IMR-90 (cell line): Measurements from ENCODE around the gene TMCC1. TPM values are rescaled to one million over a fixed set of nuclear protein-coding genes. Genes with fewer than 3 reads are reported as not detected.

ENCODE experiments used
- ATAC-seq: fragments of 200-7000 bp; cut with Tn5 transposase; 2 replicates; pipeline ENCODE4 v1.9.1; 2020; ENCODE audit warnings: low read depth, mild to moderate bottlenecking, moderate library complexity
- BruUV-seq: library from RNA; stranded (reverse); fragments of 400-500 nt; replicated peaks from 2 replicates; lab custom pipeline; 2021; lab: Mats Ljungman, UMichigan
- CTCF ChIA-PET: fragments of 300-600 bp; formaldehyde crosslinking; extraction: SDS; loops from one replicate; lab custom pipeline; 2021; ENCODE audit warnings: antibody characterized with exemption; lab: Yijun Ruan, JAX
- POLR2A ChIA-PET: fragments of 300-600 bp; sonication (Branson Sonifier 250); formaldehyde crosslinking; loops from one replicate; lab custom pipeline; 2022; ENCODE audit warnings: antibody characterized with exemption; ENCODE audit not compliant: unreplicated experiment; lab: Charles Lee
- DNase-seq: peaks from one replicate; pipeline ENCODE4 v3.0.0; 2013
- H2AFZ ChIP-seq: replicated peaks from 2 replicates; pipeline ENCODE3; 2013; ENCODE audit warnings: low read length, mild to moderate bottlenecking; ENCODE audit not compliant: poor library complexity
- H2AK5ac ChIP-seq: 2 replicates; pipeline ENCODE4 v1.6.1; 2013; ENCODE audit warnings: low read depth, low read length, inconsistent platforms
- H2AK9ac ChIP-seq: replicated peaks from 2 replicates; pipeline ENCODE3; 2013; ENCODE audit warnings: mild to moderate bottlenecking, low read depth, low read length, moderate library complexity; ENCODE audit not compliant: poor library complexity
- H2BK120ac ChIP-seq: 2 replicates; pipeline ENCODE4 v1.6.1; 2013; ENCODE audit warnings: low read depth, low read length, inconsistent platforms
- H2BK15ac ChIP-seq: 3 replicates; pipeline ENCODE4 v1.6.1; 2013; ENCODE audit warnings: low read depth, low read length, inconsistent platforms
- H2BK20ac ChIP-seq: 2 replicates; pipeline ENCODE4 v1.6.1; 2013; ENCODE audit warnings: low read depth, mild to moderate bottlenecking, inconsistent platforms, low read length, moderate library complexity
- H2BK5ac ChIP-seq: 2 replicates; pipeline ENCODE4 v1.6.1; 2013; ENCODE audit warnings: mild to moderate bottlenecking, low read depth, low read length, inconsistent platforms; ENCODE audit not compliant: poor library complexity, severe bottlenecking
- H3K14ac ChIP-seq: replicated peaks from 2 replicates; pipeline ENCODE4 v1.6.1; 2013; ENCODE audit warnings: low read depth, low read length, inconsistent platforms
- H3K18ac ChIP-seq: 2 replicates; pipeline ENCODE4 v1.6.1; 2013; ENCODE audit warnings: low read depth, low read length, control low read depth
- H3K23ac ChIP-seq: 2 replicates; pipeline ENCODE4 v1.6.1; 2013; ENCODE audit warnings: low read depth, low read length, inconsistent platforms
- H3K27ac ChIP-seq: 2 replicates; pipeline ENCODE4 v1.5.1; 2013; ENCODE audit warnings: mild to moderate bottlenecking, control low read depth, low read length; ENCODE audit not compliant: insufficient read depth
- H3K27me3 ChIP-seq: 2 replicates; pipeline ENCODE4 v1.6.1; 2013; ENCODE audit warnings: low read length; ENCODE audit not compliant: control insufficient read depth, insufficient read depth
- H3K36me3 ChIP-seq: 2 replicates; pipeline ENCODE4 v1.6.1; 2013; ENCODE audit warnings: low read length, mixed read lengths; ENCODE audit not compliant: control insufficient read depth, insufficient read depth
- H3K4ac ChIP-seq: 2 replicates; pipeline ENCODE4 v1.6.1; 2013; ENCODE audit warnings: low read depth, low read length, inconsistent platforms
- H3K4me1 ChIP-seq: 2 replicates; pipeline ENCODE4 v1.6.1; 2013; ENCODE audit warnings: low read length, mixed read lengths; ENCODE audit not compliant: control insufficient read depth, insufficient read depth
- H3K4me2 ChIP-seq: 2 replicates; pipeline ENCODE4 v1.6.1; 2013; ENCODE audit warnings: low read depth, mild to moderate bottlenecking, control low read depth, low read length, moderate library complexity
- H3K4me3 ChIP-seq: 2 replicates; pipeline ENCODE4 v1.5.1; 2013; ENCODE audit warnings: low read depth, mild to moderate bottlenecking, control low read depth, low read length, moderate library complexity; ENCODE audit not compliant: insufficient read depth
- H3K56ac ChIP-seq: 2 replicates; pipeline ENCODE4 v1.6.1; 2013; ENCODE audit warnings: low read length, inconsistent platforms; ENCODE audit not compliant: insufficient read depth; ENCODE audit errors: extremely low read depth
- H3K79me1 ChIP-seq, 2 experiments: 2 replicates each; pipeline ENCODE4 v1.6.1; 2013; ENCODE audit warnings: low read length in 2 of 2, inconsistent platforms in 1 of 2, low read depth in 1 of 2
- H3K9ac ChIP-seq: 2 replicates; pipeline ENCODE4 v1.6.1; 2013; ENCODE audit warnings: low read depth, low read length, control low read depth
- H3K9me1 ChIP-seq: 2 replicates; pipeline ENCODE4 v1.6.1; 2013; ENCODE audit warnings: low read length, inconsistent platforms; ENCODE audit not compliant: insufficient read depth
- H3K9me3 ChIP-seq: 2 replicates; pipeline ENCODE4 v1.6.1; 2013; ENCODE audit warnings: low read length; ENCODE audit not compliant: control insufficient read depth, insufficient read depth
- H4K20me1 ChIP-seq: 2 replicates; pipeline ENCODE4 v1.6.1; 2013; ENCODE audit warnings: low read length, inconsistent platforms; ENCODE audit not compliant: insufficient read depth
- H4K5ac ChIP-seq: 2 replicates; pipeline ENCODE4 v1.6.1; 2013; ENCODE audit warnings: mild to moderate bottlenecking, low read depth, low read length, control low read depth
- H4K8ac ChIP-seq, 2 experiments: 2 replicates each; pipeline ENCODE4 v1.6.1; 2013; ENCODE audit warnings: low read depth in 2 of 2, low read length in 2 of 2, control low read depth in 1 of 2, inconsistent platforms in 1 of 2
- H4K91ac ChIP-seq: 2 replicates; pipeline ENCODE4 v1.6.1; 2013; ENCODE audit warnings: low read depth, low read length, inconsistent platforms; ENCODE audit not compliant: insufficient read depth
- BHLHE40 ChIP-seq: fragments of 150-350 bp; IDR thresholded peaks from 2 replicates; pipeline ENCODE4 v1.6.1; 2016; ENCODE audit warnings: mild to moderate bottlenecking, low read depth, low read length
- CEBPB ChIP-seq: IDR thresholded peaks from 2 replicates; pipeline ENCODE4 v1.6.1; 2012; ENCODE audit warnings: low read depth, low read length, improper control_type of control experiment
- MAFK ChIP-seq: IDR thresholded peaks from 2 replicates; pipeline ENCODE4 v1.6.1; 2012; ENCODE audit warnings: low read depth, low read length, improper control_type of control experiment
- MAZ ChIP-seq: IDR thresholded peaks from 2 replicates; pipeline ENCODE4 v1.6.1; 2012; ENCODE audit warnings: low read depth, mild to moderate bottlenecking, low read length, improper control_type of control experiment, moderate library complexity, borderline replicate concordance
- MXI1 ChIP-seq: IDR thresholded peaks from 2 replicates; pipeline ENCODE4 v1.6.1; 2012; ENCODE audit warnings: low read depth, mild to moderate bottlenecking, low read length, moderate library complexity, borderline replicate concordance
- POLR2A ChIP-seq: IDR thresholded peaks from 2 replicates; pipeline ENCODE4 v1.6.1; 2012; ENCODE audit warnings: mild to moderate bottlenecking, low read depth, low read length
- RAD21 ChIP-seq: IDR thresholded peaks from 2 replicates; pipeline ENCODE4 v1.6.1; 2012; ENCODE audit warnings: low read length, improper control_type of control experiment
- RCOR1 ChIP-seq: IDR thresholded peaks from 2 replicates; pipeline ENCODE4 v1.6.1; 2012; ENCODE audit warnings: mild to moderate bottlenecking, low read length, improper control_type of control experiment; ENCODE audit not compliant: insufficient replicate concordance
- RFX5 ChIP-seq: IDR thresholded peaks from 2 replicates; pipeline ENCODE4 v1.8.0; 2012; ENCODE audit warnings: low read depth, mild to moderate bottlenecking, low read length, moderate library complexity
- SMC3 ChIP-seq: fragments of 150-350 bp; IDR thresholded peaks from 2 replicates; pipeline ENCODE4 v1.6.1; 2016; ENCODE audit warnings: low read depth, mild to moderate bottlenecking, antibody characterized with exemption, low read length, moderate library complexity
- WGBS, 2 experiments: methylation state at CpG; one replicate each; pipeline versions ENCODE4 v1.1.5 to v1.1.7; 2013; ENCODE audit warnings: missing lambda C conversion rate in 2 of 2; ENCODE audit not compliant: insufficient read length in 1 of 2; ENCODE audit errors: extremely low coverage in 2 of 2; 5-methylcytosine and 5-hydroxymethylcytosine counted together
- dilution Hi-C: fragments of 300-500 bp; cut with HindIII; formaldehyde crosslinking; loops from one replicate; pipeline ENCODE4 v1.14.3; 2018; ENCODE audit warnings: low sequenced_read_pairs; ENCODE audit not compliant: unreplicated experiment
- in situ Hi-C: fragments of 300-500 bp; cut with MboI; formaldehyde crosslinking; loops from 3 replicates; pipeline ENCODE4 v1.14.3; 2019; ENCODE audit warnings: low sequenced_read_pairs, inconsistent platforms, mixed read lengths
- intact Hi-C: fragments of 100-400 bp; cut with micrococcal nuclease; formaldehyde crosslinking; loops from 2 replicates; pipeline ENCODE4 v1.10.0; 2022
- polyA plus RNA-seq, 3 experiments: library from polyadenylated mRNA; depleted of rRNA; stranded (reverse); fragments of >200 nt; gene quantifications; 2 replicates each; pipeline ENCODE4 v1.2.3, GENCODE V29; 2012; ENCODE audit warnings: low replicate concordance in 1 of 3
- total RNA-seq: library from RNA; depleted of rRNA; stranded (reverse); fragments of >200 nt; gene quantifications from 2 replicates; pipeline ENCODE4 v1.2.3, GENCODE V29; 2012
- TF ChIP-seq, protein P1 (sequence below): fragments of 150-350 bp; IDR thresholded peaks from 2 replicates; pipeline ENCODE4 v1.6.1; 2017; ENCODE audit warnings: mild to moderate bottlenecking, antibody characterized with exemption, low read length, low read depth
- TF ChIP-seq, protein P2 (sequence below): conservative IDR thresholded peaks from 2 replicates; pipeline ENCODE4 v1.5.1; 2012; ENCODE audit warnings: mild to moderate bottlenecking, low read depth, low read length, improper control_type of control experiment
- TF ChIP-seq, protein P3 (sequence below): fragments of 150-350 bp; IDR thresholded peaks from 2 replicates; pipeline ENCODE4 v1.6.1; 2016; ENCODE audit warnings: low read depth, mild to moderate bottlenecking, low read length, moderate library complexity, borderline replicate concordance

Gene TMCC1
- total and polyA plus RNA-seq, 2 of the 4 experiments (the other 2 are of a cell fraction), result 5.0 to 7.3 TPM

DNA sequence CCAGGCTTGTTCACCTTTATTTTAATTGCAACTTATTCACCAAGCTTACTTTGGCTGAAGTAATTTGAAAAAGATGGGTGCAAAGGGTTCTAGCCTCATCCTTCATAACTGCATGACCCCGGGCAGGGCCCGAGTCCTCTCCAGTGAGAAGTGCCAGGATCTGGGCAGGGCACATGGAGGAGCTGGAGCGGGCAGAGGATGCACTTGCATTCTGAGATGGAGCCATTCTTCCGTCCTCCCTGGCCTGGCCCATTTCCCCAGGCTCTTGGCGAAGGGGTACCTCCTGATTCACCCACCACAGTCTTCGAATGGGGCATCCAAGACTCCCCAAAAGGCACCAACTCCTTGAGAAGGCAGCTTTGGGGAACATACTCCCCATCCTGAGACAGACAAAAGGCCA lies 264.5 kb downstream of the TMCC1 start:
- H3K9me1 ChIP-seq, result peaks cover 11% of the 10 kb centered on the region
- H2AK9ac ChIP-seq, result no peak overlapping the region
- no peak overlapping the region for H2AFZ ChIP-seq
- no peak overlapping the region for H3K4me3 ChIP-seq
- no peak overlapping the region for H3K18ac ChIP-seq
- H3K9ac ChIP-seq, result no peak overlapping the region
- ChIA-PET CTCF (no interaction called here), POLR2A (no interaction called here)
- dilution Hi-C loops, result no loop called here
- no CpG with 5 or more reads among the region's 6 CpGs for WGBS, 2 experiments
- ATAC-seq, result no peak
- in situ Hi-C loops, result loop anchor here (25.0 kb wide), 1 partner anchor 458 kb away; the partner anchor contains the start of gene ALG1L2
- no peak overlapping the region for H3K14ac ChIP-seq
- DNase-seq, result no peak
- no peak overlapping the region for H3K4ac ChIP-seq
- no peak overlapping the region for H4K91ac ChIP-seq
- H3K9me3 ChIP-seq, result no peaks in the 10 kb centered on the region
- intact Hi-C loops, result loop anchor here (10.0 kb wide), 1 partner anchor 376 kb away; no protein-coding TSS in a partner anchor
- H2BK120ac ChIP-seq, result no peak overlapping the region
- no peak overlapping the region for H2BK20ac ChIP-seq
- no peak overlapping the region for H3K56ac ChIP-seq
- H4K20me1 ChIP-seq, result no peaks in the 10 kb centered on the region
- BruUV-seq, result no TSS peak
- H3K4me1 ChIP-seq, result peaks cover 20% of the 10 kb centered on the region
- no peaks in the 10 kb centered on the region for H3K27me3 ChIP-seq
- H2BK15ac ChIP-seq, result no peak overlapping the region
- no peak overlapping the region for H3K23ac ChIP-seq
- no peak overlapping the region for H2BK5ac ChIP-seq
- no peaks in the 10 kb centered on the region for H3K36me3 ChIP-seq
- no peak overlapping the region for H2AK5ac ChIP-seq
- H3K79me1 ChIP-seq, result peaks cover 0 to 8% of the 10 kb centered on the region in 2 experiments; a peak in 1 of 4 replicates
- TF ChIP-seq MAZ (no peak), POLR2A (no peak), BHLHE40 (no peak), MAFK (no peak), RFX5 (no peak), RAD21 (no peak), CEBPB (no peak), SMC3 (no peak), MXI1 (no peak), RCOR1 (no peak)
- TF ChIP-seq, protein P1, sequence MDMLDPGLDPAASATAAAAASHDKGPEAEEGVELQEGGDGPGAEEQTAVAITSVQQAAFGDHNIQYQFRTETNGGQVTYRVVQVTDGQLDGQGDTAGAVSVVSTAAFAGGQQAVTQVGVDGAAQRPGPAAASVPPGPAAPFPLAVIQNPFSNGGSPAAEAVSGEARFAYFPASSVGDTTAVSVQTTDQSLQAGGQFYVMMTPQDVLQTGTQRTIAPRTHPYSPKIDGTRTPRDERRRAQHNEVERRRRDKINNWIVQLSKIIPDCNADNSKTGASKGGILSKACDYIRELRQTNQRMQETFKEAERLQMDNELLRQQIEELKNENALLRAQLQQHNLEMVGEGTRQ, result no peak
- TF ChIP-seq, protein P2, sequence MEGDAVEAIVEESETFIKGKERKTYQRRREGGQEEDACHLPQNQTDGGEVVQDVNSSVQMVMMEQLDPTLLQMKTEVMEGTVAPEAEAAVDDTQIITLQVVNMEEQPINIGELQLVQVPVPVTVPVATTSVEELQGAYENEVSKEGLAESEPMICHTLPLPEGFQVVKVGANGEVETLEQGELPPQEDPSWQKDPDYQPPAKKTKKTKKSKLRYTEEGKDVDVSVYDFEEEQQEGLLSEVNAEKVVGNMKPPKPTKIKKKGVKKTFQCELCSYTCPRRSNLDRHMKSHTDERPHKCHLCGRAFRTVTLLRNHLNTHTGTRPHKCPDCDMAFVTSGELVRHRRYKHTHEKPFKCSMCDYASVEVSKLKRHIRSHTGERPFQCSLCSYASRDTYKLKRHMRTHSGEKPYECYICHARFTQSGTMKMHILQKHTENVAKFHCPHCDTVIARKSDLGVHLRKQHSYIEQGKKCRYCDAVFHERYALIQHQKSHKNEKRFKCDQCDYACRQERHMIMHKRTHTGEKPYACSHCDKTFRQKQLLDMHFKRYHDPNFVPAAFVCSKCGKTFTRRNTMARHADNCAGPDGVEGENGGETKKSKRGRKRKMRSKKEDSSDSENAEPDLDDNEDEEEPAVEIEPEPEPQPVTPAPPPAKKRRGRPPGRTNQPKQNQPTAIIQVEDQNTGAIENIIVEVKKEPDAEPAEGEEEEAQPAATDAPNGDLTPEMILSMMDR, result no peak
- TF ChIP-seq, protein P3, sequence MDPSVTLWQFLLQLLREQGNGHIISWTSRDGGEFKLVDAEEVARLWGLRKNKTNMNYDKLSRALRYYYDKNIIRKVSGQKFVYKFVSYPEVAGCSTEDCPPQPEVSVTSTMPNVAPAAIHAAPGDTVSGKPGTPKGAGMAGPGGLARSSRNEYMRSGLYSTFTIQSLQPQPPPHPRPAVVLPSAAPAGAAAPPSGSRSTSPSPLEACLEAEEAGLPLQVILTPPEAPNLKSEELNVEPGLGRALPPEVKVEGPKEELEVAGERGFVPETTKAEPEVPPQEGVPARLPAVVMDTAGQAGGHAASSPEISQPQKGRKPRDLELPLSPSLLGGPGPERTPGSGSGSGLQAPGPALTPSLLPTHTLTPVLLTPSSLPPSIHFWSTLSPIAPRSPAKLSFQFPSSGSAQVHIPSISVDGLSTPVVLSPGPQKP, result no peak
- no peak overlapping the region for H3K4me2 ChIP-seq
- H4K5ac ChIP-seq, result no peak overlapping the region
- no peak overlapping the region for H4K8ac ChIP-seq
- no peak overlapping the region for H3K27ac ChIP-seq
